ENCODE data around the gene PRSS21. TPM values are rescaled to one million over a fixed set of nuclear protein-coding genes. Genes with fewer than 3 reads are reported as not detected.

Gene PRSS21
- total and polyA plus RNA-seq, 10 of the 15 experiments (the other 5 are each of a cell fraction or from before 2014, with no cell fraction given) = 5.3 to 73.4 (median 40.1) TPM; not detected in 1

- H3K9me3 ChIP-seq (replicated peaks; ENCODE audit: control insufficient read depth, insufficient read depth, low read length) = no peaks in the 10 kb centered on the region
- ChIA-PET RAD21 (ENCODE audit: unreplicated experiment) (no interaction called here), CTCF (no interaction called here), SMC1A (ENCODE audit: uncharacterized antibody, unreplicated experiment) (no interaction called here), POLR2A (no interaction called here)
- WGBS (ENCODE audit: insufficient coverage, insufficient replicate concordance, low lambda C conversion rate, missing lambda C conversion rate) = 60% methylated on average over 18 of the region's 18 CpGs
- H2AFZ ChIP-seq (ENCODE audit: control insufficient read depth, low read depth, low read length) = no peak overlapping the region
- TF ChIP-seq, protein P1, sequence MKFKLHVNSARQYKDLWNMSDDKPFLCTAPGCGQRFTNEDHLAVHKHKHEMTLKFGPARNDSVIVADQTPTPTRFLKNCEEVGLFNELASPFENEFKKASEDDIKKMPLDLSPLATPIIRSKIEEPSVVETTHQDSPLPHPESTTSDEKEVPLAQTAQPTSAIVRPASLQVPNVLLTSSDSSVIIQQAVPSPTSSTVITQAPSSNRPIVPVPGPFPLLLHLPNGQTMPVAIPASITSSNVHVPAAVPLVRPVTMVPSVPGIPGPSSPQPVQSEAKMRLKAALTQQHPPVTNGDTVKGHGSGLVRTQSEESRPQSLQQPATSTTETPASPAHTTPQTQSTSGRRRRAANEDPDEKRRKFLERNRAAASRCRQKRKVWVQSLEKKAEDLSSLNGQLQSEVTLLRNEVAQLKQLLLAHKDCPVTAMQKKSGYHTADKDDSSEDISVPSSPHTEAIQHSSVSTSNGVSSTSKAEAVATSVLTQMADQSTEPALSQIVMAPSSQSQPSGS (IDR thresholded peaks at IDR 0.05; ENCODE audit: low read length) = no peak
- TF ChIP-seq ZNF24 (IDR thresholded peaks at IDR 0.05) = no peak
- TF ChIP-seq SUZ12 (IDR thresholded peaks at IDR 0.05; ENCODE audit: unreplicated experiment) = no peak
- TF ChIP-seq CEBPB (IDR thresholded peaks at IDR 0.05; ENCODE audit: borderline replicate concordance in 1 of 2, low read depth in 2 of 2, low read length in 2 of 2) = no peak
- TF ChIP-seq KLF5 (IDR thresholded peaks at IDR 0.05; ENCODE audit: partially characterized antibody) = no peak
- TF ChIP-seq STAT1 (conservative IDR thresholded peaks at IDR 0.05) = no peak
- TF ChIP-seq MYC (IDR thresholded peaks at IDR 0.05; ENCODE audit: insufficient read depth, insufficient read length, insufficient replicate concordance, low read length, severe bottlenecking) = no peak
- no peak for TF ChIP-seq TCF12 (IDR thresholded peaks at IDR 0.05; ENCODE audit: low read depth, low read length)
- no peak for TF ChIP-seq RUNX3 (IDR thresholded peaks at IDR 0.05; ENCODE audit: low read length)
- TF ChIP-seq BMI1 (IDR thresholded peaks at IDR 0.05; ENCODE audit: borderline replicate concordance) = no peak
- intact Hi-C loops (cut with micrococcal nuclease; ENCODE audit: unreplicated experiment) (no loop called here), in situ Hi-C loops (cut with MboI) (no loop called here)
- H3K4me3 ChIP-seq = no peak overlapping the region
- H3K9ac ChIP-seq (ENCODE audit: control insufficient read depth, insufficient read depth, low read length) = no peak overlapping the region
- no peaks in the 10 kb centered on the region for H4K20me1 ChIP-seq (ENCODE audit: control insufficient read depth, insufficient read depth)
- ATAC-seq = no peak
- no peaks in the 10 kb centered on the region for H3K36me3 ChIP-seq (ENCODE audit: control insufficient read depth in 2 of 2, insufficient read depth in 2 of 2, low read length in 1 of 2)
- FAIRE-seq = no peak
- H3K27ac ChIP-seq (ENCODE audit: control insufficient read depth, insufficient read depth) = no peak overlapping the region
- no peak for DNase-seq (ENCODE audit: low read depth, low spot score)
- H3K4me1 ChIP-seq (ENCODE audit: control insufficient read depth, insufficient read depth, low read length) = no peaks in the 10 kb centered on the region
- no TSS peak for BruUV-seq (replicated peaks)
- H3K4me2 ChIP-seq (ENCODE audit: control insufficient read depth, insufficient read depth) = no peak overlapping the region
- peaks cover 0 to 1% of the 10 kb centered on the region in 2 experiments; a peak in 1 of 4 replicates for H3K27me3 ChIP-seq (replicated peaks in 1 of 2; ENCODE audit: control insufficient read depth in 2 of 2, insufficient read depth in 2 of 2, low read length in 1 of 2)
- H3K79me2 ChIP-seq (ENCODE audit: control insufficient read depth, insufficient read depth, low read length) = peaks cover 7% of the 10 kb centered on the region
Measured at GRCh38 chr16:2819179-2819938, 2.3 kb downstream of the PRSS21 start.

Measured in GM12878 (cell line).